SK-N-SH (cell line): ENCODE measurements around the gene GCLM.

Experiments
- EP300 ChIP-seq, 2 experiments: IDR thresholded peaks; 2 replicates each; pipeline versions ENCODE4 v1.4.0 to v1.6.1; 2012; ENCODE audit warnings: borderline replicate concordance in 1 of 2, low read depth in 1 of 2, low read length in 1 of 2
- TF ChIP-seq, protein P1 (sequence below): IDR thresholded peaks from 2 replicates; pipeline ENCODE4; 2012
- TF ChIP-seq, protein P2 (sequence below): fragments of 200-600 bp; sonication (generic); IDR thresholded peaks from 2 replicates; pipeline ENCODE4 v1.6.1; 2017; ENCODE audit warnings: antibody characterized with exemption, mild to moderate bottlenecking, moderate library complexity

DNA sequence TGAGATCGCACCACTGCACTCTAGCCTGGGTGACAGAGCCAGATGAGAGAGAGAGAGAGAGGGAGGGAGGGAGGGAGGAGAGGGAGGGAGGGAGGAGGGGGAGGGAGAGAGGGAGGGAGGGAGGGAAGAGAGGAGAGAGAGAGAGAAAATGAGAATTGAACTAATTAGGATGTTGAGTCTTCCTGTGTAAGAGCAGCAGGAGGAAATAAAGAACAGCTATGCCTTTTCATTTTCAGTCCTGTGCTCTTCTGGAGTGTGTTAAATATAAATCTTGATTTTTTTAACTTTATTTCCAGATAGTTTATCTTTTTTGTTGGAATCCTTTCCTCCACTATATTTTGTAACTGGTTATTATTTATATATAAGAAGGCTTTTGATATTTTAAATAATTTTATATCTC is 57.4 kb downstream of the GCLM start:
- TF ChIP-seq, protein P1, sequence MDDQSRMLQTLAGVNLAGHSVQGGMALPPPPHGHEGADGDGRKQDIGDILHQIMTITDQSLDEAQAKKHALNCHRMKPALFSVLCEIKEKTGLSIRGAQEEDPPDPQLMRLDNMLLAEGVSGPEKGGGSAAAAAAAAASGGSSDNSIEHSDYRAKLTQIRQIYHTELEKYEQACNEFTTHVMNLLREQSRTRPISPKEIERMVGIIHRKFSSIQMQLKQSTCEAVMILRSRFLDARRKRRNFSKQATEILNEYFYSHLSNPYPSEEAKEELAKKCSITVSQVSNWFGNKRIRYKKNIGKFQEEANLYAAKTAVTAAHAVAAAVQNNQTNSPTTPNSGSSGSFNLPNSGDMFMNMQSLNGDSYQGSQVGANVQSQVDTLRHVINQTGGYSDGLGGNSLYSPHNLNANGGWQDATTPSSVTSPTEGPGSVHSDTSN, result no peak
- TF ChIP-seq EP300 (IDR thresholded peaks at IDR 0.05; ENCODE audit: borderline replicate concordance in 1 of 2, low read depth in 1 of 2, low read length in 1 of 2), result no peak
- TF ChIP-seq, protein P2, sequence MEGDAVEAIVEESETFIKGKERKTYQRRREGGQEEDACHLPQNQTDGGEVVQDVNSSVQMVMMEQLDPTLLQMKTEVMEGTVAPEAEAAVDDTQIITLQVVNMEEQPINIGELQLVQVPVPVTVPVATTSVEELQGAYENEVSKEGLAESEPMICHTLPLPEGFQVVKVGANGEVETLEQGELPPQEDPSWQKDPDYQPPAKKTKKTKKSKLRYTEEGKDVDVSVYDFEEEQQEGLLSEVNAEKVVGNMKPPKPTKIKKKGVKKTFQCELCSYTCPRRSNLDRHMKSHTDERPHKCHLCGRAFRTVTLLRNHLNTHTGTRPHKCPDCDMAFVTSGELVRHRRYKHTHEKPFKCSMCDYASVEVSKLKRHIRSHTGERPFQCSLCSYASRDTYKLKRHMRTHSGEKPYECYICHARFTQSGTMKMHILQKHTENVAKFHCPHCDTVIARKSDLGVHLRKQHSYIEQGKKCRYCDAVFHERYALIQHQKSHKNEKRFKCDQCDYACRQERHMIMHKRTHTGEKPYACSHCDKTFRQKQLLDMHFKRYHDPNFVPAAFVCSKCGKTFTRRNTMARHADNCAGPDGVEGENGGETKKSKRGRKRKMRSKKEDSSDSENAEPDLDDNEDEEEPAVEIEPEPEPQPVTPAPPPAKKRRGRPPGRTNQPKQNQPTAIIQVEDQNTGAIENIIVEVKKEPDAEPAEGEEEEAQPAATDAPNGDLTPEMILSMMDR, result no peak
